DMS153 treated with DMSO at 0.1 percent for 48 hours (cell line): ENCODE results near the gene NT5C.
A peak's percentile ranks its signal among the peaks of the same experiment; 100 is the strongest.

Source experiments
- DNase-seq: peaks from one replicate; lab custom pipeline; 2025; ENCODE audit not compliant: unreplicated experiment; lab: John Stamatoyannopoulos, UW

NT5C gene

DNA sequence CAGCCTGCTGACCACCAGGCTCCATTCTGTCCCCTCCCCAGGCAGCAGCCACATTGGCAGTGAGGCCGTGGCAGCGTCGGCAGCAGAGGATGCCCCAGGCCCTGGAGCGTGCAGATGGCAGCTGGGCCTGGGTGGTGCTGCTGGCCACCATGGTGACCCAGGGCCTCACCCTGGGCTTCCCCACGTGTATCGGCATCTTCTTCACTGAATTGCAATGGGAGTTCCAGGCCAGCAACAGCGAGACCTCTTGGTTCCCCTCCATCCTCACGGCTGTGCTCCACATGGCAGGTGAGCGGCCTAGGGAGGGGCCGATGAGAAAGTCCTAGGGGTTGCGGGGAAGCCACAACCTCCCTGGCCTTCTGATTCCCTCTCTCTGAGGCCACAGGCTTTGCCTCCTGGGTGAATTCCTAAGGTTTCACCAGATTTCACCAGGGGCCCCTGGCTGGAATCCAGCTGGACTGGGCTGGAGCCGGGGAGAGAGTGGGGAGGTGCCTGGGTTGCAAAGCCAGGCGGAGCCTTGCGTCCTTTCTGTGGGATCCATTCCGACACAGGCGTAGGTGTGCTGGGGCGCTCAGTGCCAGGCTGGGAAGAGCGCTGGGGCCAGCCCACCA lies 37.9 kb downstream of the NT5C start:
- no peak for DNase-seq

DNA sequence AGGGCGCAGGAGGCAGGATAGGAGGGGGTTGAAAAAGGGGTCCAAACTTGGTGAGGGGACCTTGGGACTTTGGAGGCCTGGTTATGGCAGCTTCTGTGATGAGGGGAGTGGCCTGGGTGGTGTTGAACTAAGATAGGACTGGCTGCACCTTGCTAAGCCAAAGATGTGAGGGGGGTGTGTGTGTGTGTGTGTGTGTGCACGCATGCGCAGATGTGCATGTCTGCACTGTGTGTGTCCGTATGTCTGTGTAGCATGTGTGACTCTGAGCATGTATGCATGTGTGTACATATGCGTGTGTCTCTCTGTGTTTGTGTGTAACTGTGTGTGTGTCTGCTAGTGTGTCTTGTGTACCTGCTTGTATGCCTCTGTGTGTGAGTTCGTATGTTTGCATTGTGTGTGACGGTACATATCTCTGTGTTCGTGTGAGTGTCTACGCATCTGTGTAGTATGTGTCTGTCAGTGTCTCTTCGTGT lies 39.7 kb downstream of the NT5C start:
- DNase-seq: no peak

DNA sequence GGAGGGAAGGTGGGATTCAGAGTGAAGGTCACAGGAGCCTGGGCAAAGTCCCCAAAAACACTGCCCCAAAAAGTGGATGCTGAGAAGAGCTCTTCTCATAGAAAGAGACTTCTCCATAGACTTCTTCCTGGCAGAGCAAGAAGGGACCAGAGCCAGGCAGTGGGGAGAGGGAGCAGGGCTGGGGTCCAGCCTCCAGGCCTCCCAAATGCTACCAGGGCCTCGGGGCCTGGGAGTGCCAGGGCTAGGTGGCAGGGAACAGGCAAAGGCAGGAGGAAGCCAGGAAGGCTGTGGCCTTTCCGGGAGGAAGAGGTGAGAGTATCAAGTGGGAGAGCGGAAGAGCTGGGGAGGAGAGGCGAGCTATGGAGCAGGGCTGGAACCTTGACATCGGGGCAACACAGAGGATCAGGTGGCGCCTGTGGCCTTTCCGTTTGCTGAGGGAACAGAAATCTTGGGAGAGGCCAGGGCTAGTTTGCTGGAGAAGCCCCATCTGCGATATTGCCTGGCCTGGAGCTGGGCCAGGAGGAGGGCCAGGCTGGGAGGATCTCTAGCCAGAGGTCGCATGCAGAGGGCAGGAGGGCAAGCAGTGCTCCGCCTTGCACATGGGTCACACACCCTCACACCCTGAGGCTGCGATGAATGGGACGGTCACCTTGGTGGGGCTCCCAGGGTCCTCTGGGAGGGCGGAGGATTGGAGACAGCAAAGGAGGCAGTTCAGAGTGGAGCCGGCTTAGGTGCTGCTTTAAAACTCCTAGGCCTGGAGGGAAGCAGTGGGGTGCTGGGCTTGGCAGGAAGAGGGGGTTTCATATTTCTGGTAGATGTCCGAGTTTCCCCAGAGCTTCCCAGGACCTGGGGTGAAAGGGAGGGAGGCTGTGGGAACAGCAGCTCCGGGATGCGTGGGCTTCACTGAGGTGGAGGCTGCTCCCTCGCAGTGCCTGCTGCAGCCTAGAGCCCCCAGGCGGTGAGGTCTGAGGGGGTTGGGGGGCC lies 40.4 kb downstream of the NT5C start:
- DNase-seq: no peak

DNA sequence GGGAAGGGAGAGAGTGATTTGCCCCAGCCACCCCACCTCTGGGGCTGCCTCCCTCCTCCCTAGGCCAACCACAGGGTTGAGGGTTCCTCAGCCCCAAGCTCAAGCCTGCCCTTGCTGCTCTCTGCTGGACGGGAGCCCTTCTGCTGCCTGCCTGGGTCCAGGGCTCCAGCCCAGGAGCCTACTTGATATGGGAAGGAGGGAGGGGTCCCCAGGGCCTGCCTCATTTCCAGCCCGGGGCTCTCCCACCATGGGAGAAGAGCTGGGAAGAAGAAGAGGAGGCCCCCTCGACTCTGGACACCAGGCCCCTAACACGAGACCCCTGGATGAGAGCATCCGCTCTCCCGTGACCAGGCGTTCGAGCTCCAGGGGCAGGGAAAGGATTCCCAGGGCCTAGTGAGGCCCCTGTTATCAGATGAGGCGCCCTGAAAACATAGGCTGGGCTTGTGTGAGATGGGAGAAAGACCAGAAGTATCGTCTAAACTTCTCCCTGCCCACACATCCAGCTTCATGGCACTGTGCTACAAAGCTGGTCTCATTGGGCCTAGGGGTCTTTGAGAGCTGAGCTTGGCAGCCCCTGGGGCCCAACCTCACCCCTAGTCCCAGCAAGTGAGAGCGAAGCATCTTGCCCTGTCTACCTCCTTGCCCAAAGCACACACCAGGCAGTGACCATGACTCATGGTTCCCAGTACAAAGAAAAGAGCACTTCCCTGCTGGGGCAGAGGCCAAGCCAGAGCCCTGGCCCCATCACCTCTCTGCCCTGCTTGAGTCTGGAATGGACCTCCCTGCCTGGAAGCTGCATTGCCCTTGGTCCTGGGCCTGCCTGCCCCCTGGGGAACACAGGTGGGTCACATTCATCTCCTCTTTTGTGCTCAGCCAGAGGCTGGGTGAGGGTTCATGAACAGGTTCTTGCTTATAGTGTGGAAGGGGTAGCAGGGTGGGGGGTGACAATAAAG lies 42.8 kb downstream of the NT5C start:
- DNase-seq: no peak

DNA sequence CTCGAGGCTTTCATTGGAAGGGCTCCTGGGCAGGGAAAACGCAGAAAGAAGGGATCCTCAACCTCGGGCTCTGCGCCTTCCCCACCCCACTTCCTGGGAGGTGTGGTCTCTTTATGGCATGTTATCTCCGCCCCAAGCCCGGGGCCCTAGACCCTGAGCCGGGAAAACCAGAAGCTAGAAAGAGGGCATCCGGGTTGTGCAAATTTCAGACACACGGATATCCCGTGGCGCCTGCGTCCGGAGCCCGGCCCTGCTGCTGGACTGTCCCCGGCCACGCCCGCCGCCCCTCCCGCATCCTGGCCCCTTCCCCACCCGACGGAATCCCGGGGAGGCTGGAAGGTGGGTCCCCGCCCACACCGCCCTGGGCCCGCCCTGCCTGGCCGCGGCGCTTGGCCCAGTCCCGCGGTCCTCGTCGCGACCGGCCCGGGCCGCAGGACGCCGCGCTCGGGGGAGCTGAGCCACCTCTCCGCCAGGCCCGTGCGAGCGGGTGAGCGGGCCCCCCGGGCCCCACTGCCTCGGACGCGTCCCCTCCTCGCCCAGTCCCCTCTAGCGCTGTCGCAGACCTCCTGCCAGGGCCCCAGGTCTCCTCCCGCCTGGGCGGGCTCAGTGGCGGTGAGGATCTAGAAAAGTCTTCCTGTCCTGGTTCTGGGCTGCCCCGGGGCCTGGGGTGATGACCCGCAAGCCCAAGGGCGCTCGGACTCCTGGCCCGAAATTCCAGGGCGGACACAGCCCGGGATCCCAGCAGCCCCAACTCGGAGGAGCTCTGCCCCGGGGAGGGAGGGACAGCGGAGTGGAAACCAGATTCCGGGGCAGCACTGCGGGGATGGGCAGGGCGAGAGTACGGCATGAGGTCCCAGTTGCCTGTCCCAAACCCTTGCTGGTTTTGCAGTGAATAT lies 43.7 kb downstream of the NT5C start, which contains the start of gene SLC16A5:
SLC16A5 (plus strand) TSS at position 397 of the 896 bp plus-strand sequence. CDS start 5,683 bp downstream, outside the sequence.
- peak; percentile 74 for DNase-seq

DNA sequence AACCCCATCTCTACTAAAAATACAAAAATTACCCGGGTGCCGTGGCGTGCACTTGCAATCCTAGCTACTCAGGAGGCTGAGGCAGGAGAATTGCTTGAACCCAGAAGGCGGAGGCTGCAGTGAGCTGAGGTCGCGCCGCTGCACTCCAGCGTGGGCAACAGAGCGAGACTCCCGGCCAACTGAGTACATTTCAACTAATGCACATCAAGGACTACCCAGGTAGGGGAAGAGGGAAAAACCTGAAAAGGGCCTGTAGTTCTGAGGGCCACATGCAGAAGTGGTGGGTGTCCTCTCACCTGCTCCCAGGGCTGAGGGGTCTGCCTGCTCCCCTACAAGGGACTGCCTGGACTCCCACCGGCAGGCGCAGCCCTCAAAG lies 44.4 kb downstream of the NT5C start:
- DNase-seq: no peak

DNA sequence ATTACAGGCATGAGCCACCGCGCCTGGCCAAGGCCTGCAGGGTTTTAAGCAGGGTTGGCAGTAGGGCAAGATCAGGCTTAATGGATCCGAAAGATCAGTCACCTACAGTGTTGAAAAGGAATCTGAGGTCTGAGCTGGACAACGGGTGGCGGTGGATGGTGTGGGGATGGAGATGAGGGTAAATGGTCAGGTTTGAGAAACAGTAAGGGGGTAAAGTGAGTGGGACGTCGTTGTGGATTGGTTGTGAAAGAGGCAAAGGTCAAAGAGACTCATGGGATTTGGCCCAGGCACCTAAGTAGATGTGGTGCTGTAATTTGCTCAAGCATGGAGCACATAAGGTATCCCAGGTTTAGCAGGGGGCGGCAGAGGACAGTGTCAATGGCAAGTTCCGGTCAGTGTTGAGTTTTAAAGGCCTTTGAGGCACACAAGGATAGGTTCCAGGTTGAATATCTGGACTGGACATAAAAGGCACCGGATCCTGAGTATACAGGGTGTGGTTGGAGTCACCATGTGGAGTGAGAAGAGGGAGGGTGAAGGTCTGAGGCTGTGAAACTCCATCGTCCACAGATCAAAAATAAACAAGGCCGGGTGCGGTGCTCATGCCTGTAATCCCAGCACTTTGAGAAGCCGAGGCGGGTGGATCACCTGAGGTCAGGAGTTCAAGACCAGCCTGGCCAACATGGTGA lies 44.9 kb downstream of the NT5C start:
- no peak for DNase-seq

DNA sequence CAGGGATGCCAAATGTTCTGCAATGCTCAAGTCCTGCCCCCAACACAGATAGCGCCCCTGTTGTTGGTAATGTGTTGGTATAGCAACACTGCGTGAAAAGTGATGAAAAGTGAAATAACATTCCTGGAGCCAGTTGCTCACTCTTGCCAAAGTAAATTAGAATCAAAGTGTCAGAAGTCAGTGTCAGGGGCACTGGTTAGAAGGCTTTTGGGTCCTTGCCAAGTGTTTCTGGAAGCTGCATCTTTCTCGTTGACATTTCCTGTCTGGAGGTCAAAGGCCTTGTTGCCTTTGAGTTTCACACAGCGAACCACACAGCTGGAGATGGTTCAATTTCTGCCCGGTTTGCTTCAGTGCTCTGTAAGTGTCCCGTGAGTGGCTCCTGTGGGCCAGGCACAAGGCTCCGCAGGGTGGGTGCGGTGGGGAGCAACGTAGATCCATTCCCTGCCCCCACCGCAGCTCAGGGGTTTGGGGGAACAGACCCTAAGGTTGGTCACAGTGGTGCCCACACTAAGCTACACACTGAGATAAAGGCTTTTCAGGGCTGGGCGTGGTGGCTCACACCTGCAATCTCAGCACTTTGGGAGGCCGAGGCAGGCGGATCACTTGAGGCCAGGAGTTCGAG lies 47.4 kb downstream of the NT5C start:
- DNase-seq: no peak

DNA sequence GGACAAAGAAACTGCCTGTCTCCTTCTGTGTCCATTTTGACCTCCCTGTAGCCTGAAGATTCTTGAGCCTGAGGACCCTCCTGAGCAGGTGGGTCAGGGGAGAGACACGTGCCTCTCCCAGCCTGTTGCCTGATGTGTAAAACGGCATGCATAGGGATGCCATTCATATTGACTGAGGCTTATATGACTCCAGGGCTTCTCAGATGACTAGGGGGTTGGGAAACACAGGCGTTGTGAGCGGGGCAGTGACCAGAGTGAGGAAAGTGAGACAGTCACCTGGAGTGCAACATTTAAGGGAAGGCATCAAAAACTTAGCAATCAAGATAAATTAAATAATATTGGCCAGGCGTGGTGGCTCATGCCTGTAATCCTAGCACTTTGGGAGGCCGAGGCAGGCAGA lies 48.9 kb downstream of the NT5C start:
- DNase-seq: no peak

DNA sequence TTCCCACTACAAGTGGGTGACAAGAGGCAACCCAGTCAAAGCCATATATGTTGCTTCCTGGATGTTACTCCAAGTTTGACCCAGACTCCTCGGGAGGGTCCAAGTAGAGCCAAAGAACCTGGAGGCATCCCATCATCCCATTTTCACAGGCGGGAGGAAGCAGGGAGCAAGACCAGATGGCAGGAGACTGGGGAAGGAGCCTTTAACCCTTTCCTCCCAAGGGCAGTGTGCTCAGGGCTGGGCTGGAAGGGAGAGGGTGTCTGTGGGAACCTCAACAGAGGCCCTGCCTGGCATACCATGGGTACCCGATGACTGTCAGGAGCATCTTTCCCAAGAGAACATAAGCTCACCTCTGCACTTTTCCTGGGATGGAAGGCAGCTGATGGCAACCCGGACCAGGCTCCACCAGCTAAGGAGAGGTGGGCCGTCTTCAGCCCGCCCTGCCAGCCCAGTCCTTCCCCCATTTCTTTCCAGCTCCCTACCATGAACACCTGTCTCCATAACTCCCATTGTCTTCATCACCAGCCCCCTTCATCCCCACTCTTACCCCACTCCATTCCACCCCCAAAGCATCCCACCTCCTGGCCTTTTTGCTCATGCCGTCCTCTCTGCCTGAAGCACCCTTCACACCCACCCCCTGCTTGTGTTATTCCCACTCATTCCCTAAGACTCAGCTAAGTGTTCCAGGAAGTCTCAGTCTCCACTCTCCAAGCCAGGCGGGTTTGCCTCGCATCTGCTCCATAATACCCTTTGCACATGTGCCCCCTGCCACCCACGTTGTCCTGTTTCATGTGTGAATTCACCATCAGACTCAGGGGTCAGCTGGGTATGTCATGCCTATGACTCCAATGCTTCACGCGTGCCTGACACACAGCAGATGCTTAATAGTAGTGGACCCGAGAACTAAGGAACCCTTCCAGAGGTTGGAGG lies 49.7 kb downstream of the NT5C start:
- DNase-seq: no peak
